HG03280 (cell line): ENCODE measurements around the gene ZDHHC11.
"Not testable (repeated sequence)": the region's sequence is repeated elsewhere in the genome, so short reads cannot be mapped to it uniquely, and the experiment has no call there.

Source experiments
- ATAC-seq: cut with Tn5 transposase; IDR thresholded peaks from one replicate; pipeline ENCODE4 v1.9.1; 2021; ENCODE audit warnings: mild to moderate bottlenecking, moderate library complexity; ENCODE audit not compliant: unreplicated experiment

ZDHHC11 gene

DNA sequence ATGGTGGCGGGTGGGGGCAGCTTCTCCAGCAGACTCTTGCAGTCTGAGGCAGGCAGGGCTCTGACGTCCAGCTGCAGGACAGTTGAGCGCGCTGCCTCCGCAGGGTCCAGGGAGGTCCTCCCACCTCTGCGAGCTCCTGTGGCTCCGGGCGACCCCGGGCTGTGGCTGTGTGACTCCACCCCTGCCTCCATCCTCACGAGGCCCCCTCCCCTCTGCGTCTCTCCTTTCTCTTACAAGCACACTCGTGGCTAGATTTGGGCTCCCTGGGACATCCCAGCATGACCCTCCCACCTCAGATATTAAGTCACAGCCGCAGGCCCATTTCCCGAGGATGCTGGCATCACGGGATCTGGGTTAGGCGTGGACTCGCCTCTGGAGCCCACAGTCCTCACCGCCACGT lies 100.6 kb downstream of the ZDHHC11 start:
- not testable (repeated sequence) for ATAC-seq

DNA sequence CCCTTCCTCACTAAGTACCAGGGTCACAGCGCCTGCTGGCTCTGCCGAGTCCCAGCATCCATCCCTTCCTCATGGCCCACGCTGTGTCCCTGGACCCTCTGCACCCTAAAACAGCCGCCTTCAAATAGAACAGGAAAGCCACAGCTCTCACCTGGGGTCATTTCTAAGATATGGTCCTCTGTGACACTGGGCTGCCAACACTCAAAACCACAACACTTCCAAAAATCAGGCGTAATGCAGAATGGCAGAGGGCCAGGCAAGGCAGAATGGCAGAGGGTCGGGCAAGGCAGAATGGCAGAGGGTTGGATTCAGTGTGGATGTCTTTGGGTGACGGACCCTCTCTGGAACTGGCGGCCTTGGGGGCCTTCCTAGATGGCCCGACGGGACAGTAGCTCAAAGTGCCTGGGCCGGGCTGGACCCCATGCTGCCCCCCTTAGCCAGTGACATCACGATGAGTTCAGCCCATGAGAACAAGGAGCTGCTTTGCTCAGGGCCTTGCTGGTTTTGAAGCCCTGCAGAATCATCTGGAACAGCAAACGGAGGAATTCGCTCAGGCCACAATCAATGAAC lies 101.6 kb downstream of the ZDHHC11 start:
- no peak for ATAC-seq

DNA sequence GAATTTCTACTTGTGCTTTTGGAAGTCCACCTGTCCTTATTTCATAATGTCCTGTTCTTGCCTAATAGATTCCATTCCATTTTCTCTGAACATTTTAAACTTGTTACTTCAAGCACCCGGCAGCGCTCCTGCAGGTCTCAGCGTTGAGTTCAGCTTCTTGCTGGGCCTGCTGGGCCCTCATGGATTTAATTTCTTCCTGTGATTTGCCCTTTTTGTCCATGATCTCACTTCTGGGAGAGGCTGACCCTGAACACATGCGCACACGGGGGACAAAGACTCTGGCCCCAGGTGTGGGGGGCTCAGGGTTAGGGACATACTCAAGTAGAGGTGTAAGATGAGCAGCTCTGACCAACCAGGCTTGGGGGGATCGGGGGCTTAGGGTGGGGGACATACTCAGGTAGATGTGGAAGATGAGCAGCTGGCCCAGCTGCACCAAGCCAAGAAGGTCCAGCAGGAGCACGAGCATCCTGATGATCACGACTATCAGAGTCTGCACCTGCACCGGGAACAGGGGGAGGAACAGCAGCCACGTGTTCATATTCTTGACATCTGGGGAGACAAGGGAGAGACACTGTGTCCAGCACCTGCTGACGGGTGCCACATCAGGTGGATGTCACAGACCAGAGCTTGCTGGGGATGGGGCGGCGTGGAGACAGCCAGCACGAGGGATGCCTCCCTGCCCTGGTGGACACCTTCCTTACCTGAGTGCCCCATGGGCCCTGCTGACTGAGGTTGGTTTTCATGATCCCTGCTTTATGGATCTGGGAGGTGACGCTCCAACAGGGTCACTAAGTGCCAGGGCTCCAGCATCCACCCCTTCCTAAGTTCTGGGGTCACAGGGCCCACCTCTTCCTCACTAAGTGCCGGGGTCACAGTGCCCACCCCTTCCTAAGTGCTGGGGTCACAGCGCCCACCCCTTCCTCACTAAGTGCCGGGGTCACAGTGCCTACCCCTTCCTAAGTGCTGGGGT lies 102.5 kb downstream of the ZDHHC11 start:
- not testable (repeated sequence) for ATAC-seq

DNA sequence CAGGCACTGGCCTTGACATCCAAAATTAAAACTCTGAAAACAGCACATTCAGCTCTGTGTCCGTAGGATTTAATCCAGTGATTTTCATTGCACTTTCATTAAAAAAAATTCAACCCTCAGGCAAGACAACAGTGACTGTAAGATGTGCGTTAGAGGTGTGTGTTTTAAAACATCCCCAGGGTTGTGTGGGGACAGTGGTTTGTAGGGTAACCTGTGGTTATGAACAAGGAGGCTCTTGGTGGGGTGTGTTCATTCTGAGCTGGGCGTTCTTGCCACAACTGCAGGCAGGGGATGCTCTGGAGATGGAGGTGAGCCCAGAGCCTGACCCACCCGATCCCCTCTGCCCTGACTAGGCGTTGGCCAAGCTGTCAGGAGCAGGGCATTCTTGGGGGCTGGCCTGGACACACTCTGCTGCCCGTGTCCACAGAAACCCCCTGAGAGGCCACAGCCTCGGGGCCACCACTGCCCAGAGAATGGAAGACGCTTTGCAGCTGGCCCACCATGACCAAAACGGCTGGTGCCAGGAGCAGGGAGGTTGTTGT lies 103.4 kb downstream of the ZDHHC11 start:
- ATAC-seq: not testable (repeated sequence)

DNA sequence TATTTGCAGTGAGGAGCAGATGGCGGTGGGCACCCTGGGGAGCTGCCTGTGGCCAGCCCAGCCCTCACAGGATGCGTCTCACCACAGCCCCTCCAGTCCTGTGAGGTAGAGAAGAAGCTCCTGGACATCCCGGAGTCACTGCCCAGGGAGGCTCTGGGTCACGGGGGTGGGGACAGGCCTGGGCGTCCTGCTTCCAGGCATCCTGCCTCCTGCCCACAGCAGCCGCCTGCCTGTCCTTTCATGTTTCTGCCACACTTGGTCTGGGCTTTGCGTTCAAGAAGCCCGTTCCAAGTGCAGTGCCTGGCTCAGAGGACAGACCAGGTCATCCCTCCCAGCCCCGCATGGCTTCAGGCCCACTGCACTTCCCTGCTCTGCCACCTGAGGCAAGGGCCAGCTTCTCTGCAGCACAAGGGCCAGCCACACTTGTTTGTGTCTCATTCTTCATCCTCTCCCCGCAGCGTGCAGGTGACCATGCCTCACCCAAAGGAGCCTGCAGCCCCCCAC lies 104.5 kb downstream of the ZDHHC11 start:
- no peak for ATAC-seq
